EL (cell line): ENCODE measurements around the gene GALR2.
A peak's percentile ranks its signal among the peaks of the same experiment; 100 is the strongest.
"Not testable (repeated sequence)": the region's sequence is repeated elsewhere in the genome, so short reads cannot be mapped to it uniquely, and the experiment has no call there.

Experiments
- DNase-seq: peaks from one replicate; pipeline ENCODE4 v3.0.0-alpha.2; 2016

Gene GALR2, protein sequence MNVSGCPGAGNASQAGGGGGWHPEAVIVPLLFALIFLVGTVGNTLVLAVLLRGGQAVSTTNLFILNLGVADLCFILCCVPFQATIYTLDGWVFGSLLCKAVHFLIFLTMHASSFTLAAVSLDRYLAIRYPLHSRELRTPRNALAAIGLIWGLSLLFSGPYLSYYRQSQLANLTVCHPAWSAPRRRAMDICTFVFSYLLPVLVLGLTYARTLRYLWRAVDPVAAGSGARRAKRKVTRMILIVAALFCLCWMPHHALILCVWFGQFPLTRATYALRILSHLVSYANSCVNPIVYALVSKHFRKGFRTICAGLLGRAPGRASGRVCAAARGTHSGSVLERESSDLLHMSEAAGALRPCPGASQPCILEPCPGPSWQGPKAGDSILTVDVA

GRCh38 chr17:76074390-76075363 lies at the start of gene GALR2:
Gene GALR2, plus strand, starts transcription at chr17:76074781. Its CDS starts 103 bp downstream, at chr17:76074884.
- no peak for DNase-seq

DNA sequence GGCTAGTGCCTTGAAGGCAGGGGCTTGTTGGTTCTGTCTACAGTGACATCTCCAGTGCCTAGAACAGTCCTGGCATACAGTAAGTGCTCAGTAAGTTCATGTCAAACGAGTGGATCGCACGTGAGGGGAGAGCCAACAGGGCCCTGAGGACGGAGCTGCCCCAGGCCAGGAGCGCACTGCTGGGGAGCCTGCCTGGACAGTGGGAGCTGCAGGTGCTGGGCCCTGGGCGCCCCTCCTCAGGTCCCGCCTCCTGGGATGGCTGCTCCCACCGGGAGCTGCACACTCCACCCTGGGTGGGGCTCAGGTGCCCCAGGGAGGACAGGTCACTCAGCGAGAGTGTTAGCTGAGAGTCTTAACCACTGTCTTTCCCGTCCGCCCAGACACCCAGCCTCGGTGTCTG lies 49.3 kb upstream of the GALR2 start:
- no peak for DNase-seq

- no peak for DNase-seq
These were observed 47.8 kb upstream of the GALR2 start for GRCh38 chr17:76026714-76027158.

DNA sequence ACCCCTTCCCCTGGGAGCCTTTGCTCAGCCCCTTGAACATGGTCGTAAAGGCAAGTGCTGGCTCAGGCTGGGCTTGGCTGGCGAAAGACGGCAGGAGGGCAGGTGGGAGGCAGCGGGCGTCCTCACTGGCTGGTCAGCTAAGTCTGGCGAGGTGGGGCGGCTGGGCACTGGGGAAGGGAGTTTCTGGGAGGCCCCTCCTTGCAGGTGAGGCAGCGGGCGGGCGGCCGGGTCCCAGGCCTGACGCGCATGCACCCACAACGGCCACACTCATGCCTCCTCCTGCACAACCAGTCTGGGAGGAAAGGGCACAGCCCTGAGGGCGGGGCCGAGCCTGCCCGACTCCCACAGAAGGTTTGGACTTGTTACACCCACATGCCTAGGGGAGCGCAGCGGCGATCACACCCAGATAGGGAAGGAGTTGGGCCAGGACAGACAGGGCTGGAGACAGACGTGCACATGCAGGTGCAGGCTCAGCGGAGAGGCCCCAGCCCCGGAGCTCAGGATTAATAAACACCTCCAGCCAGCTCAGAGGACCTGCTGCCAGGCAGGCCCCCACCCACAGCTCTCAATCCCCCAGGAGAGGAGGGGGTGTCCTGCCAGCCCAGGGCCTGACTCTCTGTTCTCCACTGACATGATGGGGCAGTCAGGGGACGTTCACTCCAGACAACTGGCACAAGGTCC lies 47.3 kb upstream of the GALR2 start, which contains the start of gene EVPL:
Gene EVPL, minus strand, starts transcription at position 148 of the 681 bp plus-strand sequence. Its CDS starts 108 bp downstream, at position 40.
- no peak for DNase-seq

DNA sequence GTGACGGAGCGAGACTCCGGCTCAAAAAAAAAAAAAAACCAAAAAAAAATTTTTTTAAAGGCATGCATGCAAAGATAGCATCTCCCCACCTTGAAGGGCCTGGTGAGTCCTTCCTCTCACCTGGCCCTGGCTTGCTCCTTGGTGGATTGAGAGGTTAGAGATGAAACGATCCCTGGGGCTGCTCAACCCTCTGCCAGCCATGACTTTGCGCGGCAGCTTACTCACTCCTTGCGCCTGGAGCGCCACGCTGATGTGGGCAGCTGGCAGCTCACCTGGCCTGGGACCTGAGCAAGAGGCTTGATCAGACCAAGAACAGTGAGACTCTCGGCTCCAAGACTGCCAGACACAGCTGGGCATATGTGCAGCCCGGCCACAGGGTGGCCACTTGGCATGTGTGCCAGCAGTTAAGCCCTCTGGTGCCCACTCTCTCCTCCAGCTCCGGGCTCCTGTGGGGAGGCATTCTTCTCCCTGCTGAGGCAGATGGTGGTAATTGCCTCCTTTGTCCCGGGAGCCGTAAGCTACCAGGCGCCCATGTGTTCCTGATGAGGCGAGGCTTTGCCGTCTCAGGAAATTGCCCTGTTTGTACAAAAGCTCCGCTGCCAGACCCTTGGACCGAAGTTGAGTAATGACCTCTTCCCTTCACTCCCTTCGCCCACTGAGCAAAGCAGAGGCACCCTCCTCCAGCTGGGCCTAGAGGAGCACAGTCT lies 42.4 kb upstream of the GALR2 start:
- no peak for DNase-seq

GRCh38 chr17:76032780-76033108 lies 41.8 kb upstream of the GALR2 start:
- DNase-seq: no peak

DNA sequence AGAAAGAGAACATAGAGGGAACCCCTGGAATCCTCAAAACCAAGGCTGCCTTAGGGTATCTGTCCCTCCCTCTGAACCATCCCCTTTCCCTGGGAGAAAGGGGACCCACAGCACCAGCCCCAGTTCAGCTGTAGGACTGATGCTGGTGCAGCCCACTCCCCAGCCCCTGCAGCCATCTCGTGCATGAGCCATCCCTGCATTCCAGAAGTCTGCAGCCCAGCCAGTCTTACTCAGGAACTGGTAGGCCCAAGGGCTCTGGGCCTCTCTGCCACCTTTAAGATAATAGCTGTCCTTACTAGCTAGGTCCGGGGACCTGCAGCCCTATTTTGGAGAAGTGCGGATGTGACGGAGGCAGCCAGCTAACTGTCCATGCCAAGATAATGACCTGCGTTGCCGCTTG lies 41.4 kb upstream of the GALR2 start:
- no peak for DNase-seq

DNA sequence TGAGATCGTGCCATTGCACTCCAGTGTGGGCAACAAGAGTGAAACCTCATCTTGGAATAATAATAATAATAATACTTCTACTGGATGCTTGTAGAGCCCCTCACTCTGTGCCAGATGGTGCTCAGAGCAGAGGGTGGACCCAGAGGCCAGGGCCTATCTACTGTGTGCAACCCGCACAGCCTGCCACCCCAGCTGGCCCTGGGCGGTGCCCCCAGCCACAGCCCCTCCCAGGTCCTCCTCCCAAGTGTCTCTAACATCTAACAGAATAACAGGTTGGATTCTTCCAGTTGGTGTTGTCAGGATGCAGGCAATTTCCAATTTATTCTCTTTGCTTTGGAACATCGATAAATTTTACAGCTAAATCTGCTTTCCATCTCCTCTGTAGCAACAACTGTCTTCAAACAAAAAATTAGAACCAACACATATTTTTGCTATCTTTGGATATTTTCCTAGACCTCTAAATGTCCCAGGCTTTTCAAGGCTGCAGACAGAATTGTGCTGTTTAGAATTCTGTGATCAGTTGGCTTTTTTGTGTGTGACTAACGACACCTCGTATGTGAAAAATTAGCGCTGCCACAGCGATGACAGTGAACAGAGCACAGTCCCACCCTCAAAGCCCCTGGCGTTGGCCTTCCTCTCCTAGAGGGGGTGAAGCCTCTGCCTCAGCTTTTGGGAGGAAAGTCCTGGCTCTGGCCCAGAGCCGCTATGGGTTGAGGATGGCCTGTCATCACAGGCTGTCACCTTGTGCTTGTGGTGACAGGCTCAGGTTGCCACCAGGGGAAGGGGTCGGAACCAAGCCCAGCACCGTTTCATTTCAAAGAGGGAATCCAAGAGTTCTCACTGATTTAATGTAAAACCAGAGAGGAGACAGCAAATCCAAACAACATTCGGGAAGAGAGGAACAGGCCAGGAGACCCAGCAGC lies 39.9 kb upstream of the GALR2 start:
- DNase-seq: no peak

DNA sequence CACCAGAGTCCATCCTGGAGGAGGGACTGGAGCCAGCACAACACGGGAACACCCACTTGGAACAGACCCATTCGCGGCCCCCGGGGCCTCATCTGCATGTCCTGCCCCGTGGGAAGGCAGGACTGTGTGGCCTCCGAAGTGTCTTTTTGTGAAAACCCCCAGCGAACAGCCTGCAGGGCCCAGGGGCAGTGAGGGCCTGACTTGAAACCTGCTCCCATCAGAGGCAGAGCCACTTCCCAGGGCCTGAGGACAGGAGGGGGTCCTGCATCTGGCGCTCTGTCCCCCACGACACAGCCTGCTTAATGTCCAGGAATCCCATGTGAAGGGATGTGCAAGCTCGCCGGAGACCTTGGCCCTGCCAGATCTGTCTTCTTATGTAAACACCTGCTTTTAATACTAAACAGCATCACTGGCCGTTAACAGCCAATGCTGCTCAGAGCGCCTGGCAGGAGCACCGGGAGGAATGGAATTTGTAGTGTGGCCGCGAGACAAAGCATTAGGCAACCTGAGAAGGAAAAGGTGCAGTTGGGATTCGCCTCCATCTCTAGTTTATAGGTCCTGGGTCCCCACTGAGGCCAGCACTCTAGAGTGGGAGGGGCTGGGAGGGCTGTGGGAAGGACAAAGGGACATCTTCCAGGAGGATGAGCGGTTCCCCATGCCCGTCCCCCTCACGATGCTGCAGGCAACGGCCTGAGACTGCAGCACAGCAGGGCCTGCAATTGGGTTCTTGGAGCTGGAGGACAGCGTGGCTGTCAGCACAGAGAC lies 37.9 kb upstream of the GALR2 start:
- no peak for DNase-seq

- DNase-seq: peak; percentile 32
These were observed 36.5 kb upstream of the GALR2 start for GRCh38 chr17:76038050-76038449.

DNA sequence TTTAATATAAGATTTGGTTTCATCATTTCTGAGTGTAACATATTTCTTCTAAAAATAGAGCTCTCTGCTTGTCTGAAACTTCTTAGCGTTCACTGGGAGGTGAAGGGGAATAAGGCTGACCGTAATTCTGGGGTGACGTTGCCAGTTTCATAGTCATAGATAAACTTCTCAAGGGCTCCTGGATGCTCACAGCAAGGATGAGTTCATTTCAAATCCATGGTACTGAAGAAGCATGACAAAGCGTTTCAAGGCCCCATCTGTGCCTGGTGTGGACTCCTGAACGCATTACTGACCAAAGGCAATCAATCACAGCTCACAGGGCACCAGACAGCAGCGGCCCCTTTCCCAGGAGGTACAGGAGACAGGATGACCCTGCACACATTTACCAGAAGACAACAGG lies 35.5 kb upstream of the GALR2 start:
- no peak for DNase-seq

DNA sequence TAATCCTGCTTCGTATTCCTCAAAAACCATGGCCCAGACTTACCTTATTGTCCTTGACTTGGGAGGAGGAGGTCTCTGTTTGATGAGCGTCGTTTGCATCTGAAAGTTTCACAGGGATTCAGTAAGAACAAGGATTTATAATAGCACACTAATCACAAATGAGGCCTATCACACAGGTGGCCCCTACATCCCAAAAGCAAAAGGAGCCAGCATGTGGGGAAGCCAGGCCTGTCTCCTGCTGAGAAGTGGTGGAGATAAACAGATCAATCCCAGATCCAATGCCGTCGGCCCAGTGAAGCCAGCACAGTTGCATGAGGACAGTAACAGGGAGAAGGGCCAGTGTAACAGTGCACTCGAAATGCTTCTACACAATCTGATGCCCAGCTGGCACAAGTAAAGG lies 34.2 kb upstream of the GALR2 start:
- no peak for DNase-seq

- DNase-seq: not testable (repeated sequence)
These were observed 31.7 kb upstream of the GALR2 start for GRCh38 chr17:76042868-76043267.

DNA sequence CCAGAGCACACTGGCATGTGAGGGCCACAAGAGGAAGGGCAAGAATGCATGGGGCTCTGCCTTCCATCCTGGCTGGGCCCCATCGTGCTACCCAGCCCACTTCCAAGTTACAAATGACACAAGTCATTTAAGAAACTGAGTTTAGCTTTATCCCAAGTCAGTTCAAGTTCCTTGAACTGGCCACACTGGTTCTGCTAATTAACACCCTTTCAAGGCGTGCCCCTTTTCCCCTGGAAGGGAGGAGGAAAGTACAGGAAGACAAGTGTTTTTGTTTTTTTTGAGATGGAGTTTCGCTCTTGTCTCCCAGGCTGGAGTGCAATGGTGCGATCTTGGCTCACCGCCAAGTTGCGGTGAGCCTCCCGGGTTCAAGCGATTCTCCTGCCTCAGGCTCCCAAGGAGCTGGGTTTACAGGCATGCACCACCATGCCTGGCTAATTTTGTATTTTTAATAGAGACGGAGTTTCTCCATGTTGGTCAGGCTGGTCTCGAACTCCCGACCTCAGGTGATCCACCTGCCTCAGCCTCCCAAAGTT lies 30.0 kb upstream of the GALR2 start:
- not testable (repeated sequence) for DNase-seq

- DNase-seq: no peak
These were observed 28.5 kb upstream of the GALR2 start for GRCh38 chr17:76046064-76046463.

- no peak for DNase-seq
These were observed 26.5 kb upstream of the GALR2 start for GRCh38 chr17:76048025-76048605.

DNA sequence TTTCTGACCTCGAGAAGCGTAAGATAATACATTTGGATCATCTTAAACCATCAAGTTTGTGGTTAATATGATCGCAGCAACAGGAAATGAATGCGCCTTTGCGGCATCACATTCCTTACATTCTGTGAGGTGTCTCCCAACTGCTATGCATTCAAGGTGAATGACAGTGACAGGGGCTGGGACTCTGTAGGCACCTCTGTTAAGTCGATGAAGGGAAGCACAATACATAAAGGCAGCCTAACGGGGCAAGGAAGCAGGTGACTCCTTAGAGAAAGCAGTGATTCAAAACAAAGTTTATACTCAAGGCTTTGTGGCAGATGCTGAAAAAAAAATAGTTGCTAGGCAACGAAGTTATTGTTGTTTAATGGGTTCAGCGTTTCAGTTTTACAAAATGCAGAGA lies 25.9 kb upstream of the GALR2 start:
- DNase-seq: peak; percentile 83

GRCh38 chr17:76049239-76049638 lies 25.3 kb upstream of the GALR2 start:
- DNase-seq: no peak

- no peak for DNase-seq
These were observed 24.6 kb upstream of the GALR2 start for GRCh38 chr17:76049836-76050537.
